Measurements from ENCODE around the gene SYNGAP1.
"Not testable (repeated sequence)": the region's sequence is repeated elsewhere in the genome, so short reads cannot be mapped to it uniquely, and the experiment has no call there.

Gene SYNGAP1

DNA sequence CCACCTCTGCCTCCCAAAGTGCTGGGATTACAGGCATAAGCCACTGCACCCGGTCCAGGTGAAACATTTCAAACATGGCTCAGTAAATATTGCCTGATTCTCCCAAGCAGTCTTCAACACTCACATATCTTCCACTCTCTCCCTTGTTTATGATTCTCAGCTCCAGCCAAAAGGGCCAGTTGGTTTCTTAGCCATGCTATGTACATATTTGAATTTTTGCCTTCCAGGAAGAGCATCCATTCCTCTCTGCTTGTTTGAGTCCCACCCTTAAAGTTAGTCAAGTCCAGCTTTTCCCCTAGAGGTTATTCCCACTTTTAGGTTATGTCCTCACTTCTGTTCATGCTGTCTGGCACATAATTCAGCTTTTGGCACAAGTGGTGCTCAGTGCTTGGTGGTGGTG lies 22.3 kb upstream of the SYNGAP1 start:
- no CpG with 5 or more reads among the region's 1 CpG for WGBS (ENCODE audit: extremely low coverage, insufficient coverage, insufficient read length)
- no peaks in the 10 kb centered on the region for H3K27me3 ChIP-seq (ENCODE audit: insufficient read depth, low read length)
- no peak overlapping the region for H2AK5ac ChIP-seq (ENCODE audit: low read length)

DNA sequence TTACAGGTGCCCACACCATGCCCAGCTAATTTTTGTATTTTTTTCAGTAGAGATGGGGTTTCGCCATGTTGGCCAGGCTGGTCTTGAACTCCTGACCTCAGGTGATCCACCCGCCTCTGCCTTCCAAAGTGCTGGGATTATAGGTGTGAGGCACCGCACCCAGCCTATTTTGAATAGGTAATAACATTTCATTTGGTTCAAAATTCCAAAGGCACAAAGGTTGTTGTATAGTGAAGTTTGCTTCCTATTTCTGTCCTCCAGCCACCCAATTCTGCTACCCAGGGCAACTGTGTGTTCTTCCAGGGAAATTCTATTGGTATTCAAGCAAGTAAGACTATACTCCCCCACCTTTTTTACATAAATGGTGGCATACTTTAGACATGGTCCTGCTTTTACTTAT lies 21.3 kb upstream of the SYNGAP1 start:
- not testable (repeated sequence) for H3K14ac ChIP-seq (ENCODE audit: low read length); H3K18ac ChIP-seq (ENCODE audit: low read length); H3K79me2 ChIP-seq (ENCODE audit: control insufficient read depth, insufficient read depth, low read length, poor library complexity); H4K91ac ChIP-seq (ENCODE audit: low read depth, low read length); H4K12ac ChIP-seq (ENCODE audit: low read depth, low read length); H3K4me2 ChIP-seq (ENCODE audit: low read length); H2AFZ ChIP-seq (ENCODE audit: insufficient read depth, low read length, poor library complexity); H4K8ac ChIP-seq (ENCODE audit: low read depth, low read length); H2BK12ac ChIP-seq (ENCODE audit: low read length); H3K27ac ChIP-seq (ENCODE audit: low read depth, low read length); H3K79me1 ChIP-seq (ENCODE audit: low read length); H2BK120ac ChIP-seq (ENCODE audit: insufficient read depth, low read length, poor library complexity); DNase-seq; H3K27me3 ChIP-seq (ENCODE audit: insufficient read depth, low read length); H3K4ac ChIP-seq (ENCODE audit: low read depth, low read length); H3K9ac ChIP-seq (ENCODE audit: low read length); H3K4me3 ChIP-seq (ENCODE audit: low read depth, low read length); H3K23ac ChIP-seq (ENCODE audit: low read length); H3K9me3 ChIP-seq (ENCODE audit: insufficient read depth, low read depth, low read length); H3K4me1 ChIP-seq (ENCODE audit: control insufficient read depth in 1 of 2, insufficient read depth in 2 of 2, low read length in 2 of 2); H2BK5ac ChIP-seq (ENCODE audit: low read depth, low read length, poor library complexity); H2AK5ac ChIP-seq (ENCODE audit: low read length)
- peaks cover 24 to 33% of the 10 kb centered on the region in 2 experiments for H3K36me3 ChIP-seq (ENCODE audit: control insufficient read depth in 1 of 2, insufficient read depth in 2 of 2, low read length in 2 of 2)
- no CpG with 5 or more reads among the region's 3 CpGs for WGBS (ENCODE audit: extremely low coverage, insufficient coverage, insufficient read length)

More for the DNA sequence above, 22.3 kb upstream of the SYNGAP1 start:
- H3K4ac ChIP-seq (ENCODE audit: low read depth, low read length): no peak overlapping the region
- peaks cover 19 to 26% of the 10 kb centered on the region in 2 experiments for H3K36me3 ChIP-seq (ENCODE audit: control insufficient read depth in 1 of 2, insufficient read depth in 2 of 2, low read length in 2 of 2)
- H3K4me3 ChIP-seq (ENCODE audit: low read depth, low read length): no peak overlapping the region
- peaks cover 17% of the 10 kb centered on the region for H3K79me2 ChIP-seq (ENCODE audit: control insufficient read depth, insufficient read depth, low read length, poor library complexity)
- no peak overlapping the region for H3K14ac ChIP-seq (ENCODE audit: low read length)
- H2BK5ac ChIP-seq (ENCODE audit: low read depth, low read length, poor library complexity): no peak overlapping the region
- no peak overlapping the region for H3K27ac ChIP-seq (ENCODE audit: low read depth, low read length)
- H2AFZ ChIP-seq (ENCODE audit: insufficient read depth, low read length, poor library complexity): no peak overlapping the region
- H3K4me1 ChIP-seq (ENCODE audit: control insufficient read depth in 1 of 2, insufficient read depth in 2 of 2, low read length in 2 of 2): peaks cover 0 to 9% of the 10 kb centered on the region in 2 experiments
- H4K8ac ChIP-seq (ENCODE audit: low read depth, low read length): no peak overlapping the region
- DNase-seq: no peak
- no peaks in the 10 kb centered on the region for H3K9me3 ChIP-seq (ENCODE audit: insufficient read depth, low read depth, low read length)
- no peak overlapping the region for H4K12ac ChIP-seq (ENCODE audit: low read depth, low read length)
- H3K4me2 ChIP-seq (ENCODE audit: low read length): no peak overlapping the region
- no peaks in the 10 kb centered on the region for H3K79me1 ChIP-seq (ENCODE audit: low read length)
- no peak overlapping the region for H2BK12ac ChIP-seq (ENCODE audit: low read length)
- H3K9ac ChIP-seq (ENCODE audit: low read length): no peak overlapping the region
- H2BK120ac ChIP-seq (ENCODE audit: insufficient read depth, low read length, poor library complexity): no peak overlapping the region
- no peak overlapping the region for H3K23ac ChIP-seq (ENCODE audit: low read length)
- no peak overlapping the region for H3K18ac ChIP-seq (ENCODE audit: low read length)
- H4K91ac ChIP-seq (ENCODE audit: low read depth, low read length): no peak overlapping the region

DNA sequence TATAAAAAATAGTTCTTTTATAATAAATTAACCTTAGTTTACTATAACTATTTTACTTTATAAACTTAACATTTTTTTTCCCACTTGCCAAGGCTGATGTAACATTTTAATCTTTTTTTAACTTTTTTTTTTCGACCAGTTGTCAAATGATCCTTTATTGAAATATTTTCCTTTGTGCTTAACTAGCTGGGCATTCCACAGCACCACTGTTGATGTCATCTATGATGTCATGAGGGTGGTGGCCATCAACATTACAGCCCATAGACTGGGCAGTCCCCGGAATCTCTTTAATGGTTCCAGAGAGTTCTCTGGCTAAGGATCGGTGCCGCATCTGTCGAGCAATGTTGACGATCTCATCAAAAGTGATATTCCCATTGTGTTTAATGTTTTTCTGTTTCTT lies 20.0 kb upstream of the SYNGAP1 start:
- H3K4me3 ChIP-seq (ENCODE audit: low read depth, low read length); H3K14ac ChIP-seq (ENCODE audit: low read length); H2BK120ac ChIP-seq (ENCODE audit: insufficient read depth, low read length, poor library complexity); H2BK12ac ChIP-seq (ENCODE audit: low read length); H2AK5ac ChIP-seq (ENCODE audit: low read length); H3K4ac ChIP-seq (ENCODE audit: low read depth, low read length); H3K79me2 ChIP-seq (ENCODE audit: control insufficient read depth, insufficient read depth, low read length, poor library complexity); H3K18ac ChIP-seq (ENCODE audit: low read length); H4K91ac ChIP-seq (ENCODE audit: low read depth, low read length); H3K9ac ChIP-seq (ENCODE audit: low read length); H3K27me3 ChIP-seq (ENCODE audit: insufficient read depth, low read length); H4K12ac ChIP-seq (ENCODE audit: low read depth, low read length); H3K9me3 ChIP-seq (ENCODE audit: insufficient read depth, low read depth, low read length); H3K4me2 ChIP-seq (ENCODE audit: low read length); H3K79me1 ChIP-seq (ENCODE audit: low read length); H2AFZ ChIP-seq (ENCODE audit: insufficient read depth, low read length, poor library complexity); DNase-seq; H3K4me1 ChIP-seq (ENCODE audit: control insufficient read depth in 1 of 2, insufficient read depth in 2 of 2, low read length in 2 of 2); H2BK5ac ChIP-seq (ENCODE audit: low read depth, low read length, poor library complexity); H3K23ac ChIP-seq (ENCODE audit: low read length); H3K27ac ChIP-seq (ENCODE audit: low read depth, low read length); H4K8ac ChIP-seq (ENCODE audit: low read depth, low read length): not testable (repeated sequence)
- peaks cover 33 to 45% of the 10 kb centered on the region in 2 experiments for H3K36me3 ChIP-seq (ENCODE audit: control insufficient read depth in 1 of 2, insufficient read depth in 2 of 2, low read length in 2 of 2)
- WGBS (ENCODE audit: extremely low coverage, insufficient coverage, insufficient read length): no CpG with 5 or more reads among the region's 6 CpGs

DNA sequence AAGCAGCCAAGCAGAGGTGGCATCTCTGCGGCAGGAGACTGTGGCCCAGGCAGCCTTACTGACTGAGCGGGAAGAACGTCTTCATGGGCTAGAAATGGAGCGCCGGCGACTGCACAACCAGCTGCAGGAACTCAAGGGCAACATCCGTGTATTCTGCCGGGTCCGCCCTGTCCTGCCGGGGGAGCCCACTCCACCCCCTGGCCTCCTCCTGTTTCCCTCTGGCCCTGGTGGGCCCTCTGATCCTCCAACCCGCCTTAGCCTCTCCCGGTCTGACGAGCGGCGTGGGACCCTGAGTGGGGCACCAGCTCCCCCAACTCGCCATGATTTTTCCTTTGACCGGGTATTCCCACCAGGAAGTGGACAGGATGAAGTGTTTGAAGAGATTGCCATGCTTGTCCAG lies 15.0 kb upstream of the SYNGAP1 start:
- no CpG with 5 or more reads among the region's 17 CpGs for WGBS (ENCODE audit: extremely low coverage, insufficient coverage, insufficient read length)
- no peak overlapping the region for H3K27ac ChIP-seq (ENCODE audit: low read depth, low read length)
- no peaks in the 10 kb centered on the region for H3K79me2 ChIP-seq (ENCODE audit: control insufficient read depth, insufficient read depth, low read length, poor library complexity)
- no peaks in the 10 kb centered on the region for H3K27me3 ChIP-seq (ENCODE audit: insufficient read depth, low read length)
- H2AFZ ChIP-seq (ENCODE audit: insufficient read depth, low read length, poor library complexity): no peak overlapping the region
- H2BK5ac ChIP-seq (ENCODE audit: low read depth, low read length, poor library complexity): no peak overlapping the region
- no peak overlapping the region for H3K9ac ChIP-seq (ENCODE audit: low read length)
- H3K23ac ChIP-seq (ENCODE audit: low read length): no peak overlapping the region
- H2BK120ac ChIP-seq (ENCODE audit: insufficient read depth, low read length, poor library complexity): no peak overlapping the region
- H3K4me1 ChIP-seq (ENCODE audit: control insufficient read depth in 1 of 2, insufficient read depth in 2 of 2, low read length in 2 of 2): peaks cover 2 to 4% of the 10 kb centered on the region in 2 experiments
- peaks cover 3% of the 10 kb centered on the region for H3K9me3 ChIP-seq (ENCODE audit: insufficient read depth, low read depth, low read length)
- no peak overlapping the region for H3K4me2 ChIP-seq (ENCODE audit: low read length)
- no peak overlapping the region for H2BK12ac ChIP-seq (ENCODE audit: low read length)
- no peak overlapping the region for H2AK5ac ChIP-seq (ENCODE audit: low read length)
- H4K12ac ChIP-seq (ENCODE audit: low read depth, low read length): no peak overlapping the region
- H3K4me3 ChIP-seq (ENCODE audit: low read depth, low read length): no peak overlapping the region
- no peak for DNase-seq
- no peak overlapping the region for H3K14ac ChIP-seq (ENCODE audit: low read length)
- no peak overlapping the region for H4K91ac ChIP-seq (ENCODE audit: low read depth, low read length)
- peaks cover 2% of the 10 kb centered on the region for H3K79me1 ChIP-seq (ENCODE audit: low read length)
- no peak overlapping the region for H3K4ac ChIP-seq (ENCODE audit: low read depth, low read length)
- H3K18ac ChIP-seq (ENCODE audit: low read length): no peak overlapping the region
- H4K8ac ChIP-seq (ENCODE audit: low read depth, low read length): no peak overlapping the region
- H3K36me3 ChIP-seq (ENCODE audit: control insufficient read depth in 1 of 2, insufficient read depth in 2 of 2, low read length in 2 of 2): peaks cover 45 to 52% of the 10 kb centered on the region in 2 experiments

Data from trophoblast cell (in vitro differentiated cells and primary cell).